GM12875 (cell line): ENCODE data around the gene PCBP3.

ENCODE experiments used
- H3K4me3 ChIP-seq: one replicate; pipeline ENCODE4 v1.5.1; 2011; ENCODE audit warnings: low read depth, low read length, control low read depth
- TF ChIP-seq, protein P1 (sequence below): IDR thresholded peaks from 2 replicates; pipeline ENCODE4 v1.5.1; 2011; ENCODE audit warnings: low read depth, mild to moderate bottlenecking, control low read depth, inconsistent platforms, low read length, moderate library complexity, borderline replicate concordance; ENCODE audit not compliant: insufficient read depth

Gene PCBP3

DNA sequence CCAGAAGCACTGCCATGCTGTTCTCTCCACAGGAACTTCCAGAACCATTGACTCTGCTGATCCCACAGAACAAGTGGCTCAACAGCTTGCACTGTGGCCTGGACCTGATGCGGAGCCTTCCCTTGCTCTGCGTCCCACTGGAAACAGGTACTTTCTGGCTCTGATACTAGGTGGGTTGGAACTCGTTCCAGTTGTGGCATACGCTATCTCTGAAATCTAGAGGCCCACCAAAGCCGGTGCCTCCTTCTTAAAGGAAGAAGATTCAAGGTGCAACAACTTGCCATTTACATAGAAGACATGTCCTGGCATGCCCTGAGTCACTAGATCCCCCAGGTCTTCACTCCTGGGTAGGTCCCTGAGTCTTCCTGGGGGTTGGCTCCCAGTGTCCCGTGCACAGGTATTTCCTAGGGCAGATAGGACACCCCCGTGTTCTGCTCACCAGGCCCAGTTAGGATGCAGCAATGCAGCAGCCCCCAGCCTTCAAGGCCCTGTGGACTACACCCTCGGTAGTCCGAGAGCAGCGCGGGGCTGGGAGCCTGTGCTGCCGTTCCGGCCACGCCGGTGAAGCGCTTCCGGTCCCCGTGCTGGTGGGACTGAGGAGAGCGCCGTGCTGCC, 10.8 kb upstream of the PCBP3 start:
- TF ChIP-seq, protein P1, sequence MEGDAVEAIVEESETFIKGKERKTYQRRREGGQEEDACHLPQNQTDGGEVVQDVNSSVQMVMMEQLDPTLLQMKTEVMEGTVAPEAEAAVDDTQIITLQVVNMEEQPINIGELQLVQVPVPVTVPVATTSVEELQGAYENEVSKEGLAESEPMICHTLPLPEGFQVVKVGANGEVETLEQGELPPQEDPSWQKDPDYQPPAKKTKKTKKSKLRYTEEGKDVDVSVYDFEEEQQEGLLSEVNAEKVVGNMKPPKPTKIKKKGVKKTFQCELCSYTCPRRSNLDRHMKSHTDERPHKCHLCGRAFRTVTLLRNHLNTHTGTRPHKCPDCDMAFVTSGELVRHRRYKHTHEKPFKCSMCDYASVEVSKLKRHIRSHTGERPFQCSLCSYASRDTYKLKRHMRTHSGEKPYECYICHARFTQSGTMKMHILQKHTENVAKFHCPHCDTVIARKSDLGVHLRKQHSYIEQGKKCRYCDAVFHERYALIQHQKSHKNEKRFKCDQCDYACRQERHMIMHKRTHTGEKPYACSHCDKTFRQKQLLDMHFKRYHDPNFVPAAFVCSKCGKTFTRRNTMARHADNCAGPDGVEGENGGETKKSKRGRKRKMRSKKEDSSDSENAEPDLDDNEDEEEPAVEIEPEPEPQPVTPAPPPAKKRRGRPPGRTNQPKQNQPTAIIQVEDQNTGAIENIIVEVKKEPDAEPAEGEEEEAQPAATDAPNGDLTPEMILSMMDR: no peak
- no peak overlapping the region for H3K4me3 ChIP-seq

DNA sequence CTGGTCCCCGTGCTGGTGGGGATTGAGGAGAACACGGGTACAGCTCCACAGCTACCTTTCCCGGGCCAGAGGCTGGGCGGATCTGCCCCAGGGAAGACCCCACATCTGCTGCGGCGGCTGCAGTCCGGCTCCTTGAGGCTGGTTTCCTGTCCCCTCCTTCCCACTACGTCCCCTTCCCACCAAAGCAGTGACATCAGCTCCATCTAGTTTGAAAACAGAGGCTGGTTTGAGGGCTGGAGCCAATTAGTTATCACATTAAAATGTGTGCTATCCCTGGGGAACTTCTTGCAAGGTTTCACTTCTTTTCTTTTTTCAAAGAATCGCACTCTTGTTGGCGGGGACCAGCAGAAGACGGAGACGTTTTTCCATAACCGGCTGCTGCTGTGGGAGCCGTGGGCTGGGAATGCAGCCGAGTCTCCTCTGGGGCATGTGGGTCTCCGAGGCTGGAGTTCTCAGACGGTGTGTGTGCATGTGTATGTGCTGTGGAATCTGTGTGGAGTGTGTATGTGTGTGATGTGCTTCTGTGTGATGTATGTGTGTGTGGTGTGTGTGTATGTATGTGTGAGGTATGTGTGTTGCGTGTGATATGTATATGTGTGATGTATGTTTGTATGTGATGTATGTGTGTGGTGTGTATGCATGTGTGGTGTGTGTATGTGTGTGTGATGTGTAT, 8.9 kb upstream of the PCBP3 start:
- TF ChIP-seq, protein P1: no peak
- H3K4me3 ChIP-seq: peak overlapping the region; percentile 24

GRCh38 chr21:45635271-45636151, 8.0 kb upstream of the PCBP3 start:
- TF ChIP-seq, protein P1: no peak
- no peak overlapping the region for H3K4me3 ChIP-seq

DNA sequence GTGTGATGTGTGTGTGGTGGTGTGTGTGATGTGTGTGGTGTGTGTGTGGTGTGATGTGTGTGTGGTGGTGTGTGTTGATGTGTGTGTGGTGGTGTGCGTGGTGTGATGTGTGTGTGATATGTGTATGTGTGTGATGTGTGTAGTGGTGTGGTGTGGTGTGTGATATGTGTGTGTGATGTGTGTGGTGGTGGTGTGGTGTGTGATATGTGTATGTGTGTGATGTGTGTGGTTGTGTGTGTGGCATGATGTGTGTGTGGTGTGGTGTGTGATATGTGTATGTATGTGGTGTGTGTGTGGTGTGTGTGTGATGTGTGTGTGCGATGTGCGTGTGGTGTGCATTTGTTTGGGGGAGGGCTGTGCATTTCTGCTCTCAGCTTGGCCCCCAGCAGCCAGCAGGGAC, 7.1 kb upstream of the PCBP3 start:
- TF ChIP-seq, protein P1: no peak

GRCh38 chr21:45636951-45637646, 6.4 kb upstream of the PCBP3 start:
- TF ChIP-seq, protein P1: no peak
- H3K4me3 ChIP-seq: no peak overlapping the region

More for the DNA sequence above, 7.1 kb upstream of the PCBP3 start:
- H3K4me3 ChIP-seq: no peak overlapping the region

- TF ChIP-seq, protein P1: no peak
- H3K4me3 ChIP-seq: no peak overlapping the region
Measured at GRCh38 chr21:45637883-45638282, 5.6 kb upstream of the PCBP3 start.
